Fibroblast of skin of scalp (primary cell): Measurements from ENCODE around the gene DPP10.
"Not testable (repeated sequence)": the region's sequence is repeated elsewhere in the genome, so short reads cannot be mapped to it uniquely, and the experiment has no call there.

Source experiments
- DNase-seq: peaks from one replicate; pipeline ENCODE4 v3.0.0-alpha.2; 2013

Gene DPP10

DNA sequence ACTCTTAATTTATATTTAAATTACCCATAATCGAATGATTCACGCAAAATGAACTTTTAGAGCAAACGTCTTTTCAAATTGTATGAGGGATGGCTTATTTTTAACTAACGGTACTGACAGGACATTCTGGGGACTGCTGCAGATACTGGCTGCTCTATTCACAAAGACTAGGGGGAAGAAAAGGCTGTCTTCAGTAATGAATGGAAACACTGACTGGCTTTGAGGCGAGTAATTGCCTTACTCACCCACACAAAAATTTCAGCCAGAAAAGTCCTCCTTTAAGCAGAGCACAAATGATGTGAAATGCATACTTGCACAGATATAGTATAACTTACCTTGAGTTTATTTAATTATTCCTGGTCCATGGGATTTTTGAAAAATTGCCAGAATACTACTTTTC, 852.6 kb downstream of the DPP10 start:
- no peak for DNase-seq

DNA sequence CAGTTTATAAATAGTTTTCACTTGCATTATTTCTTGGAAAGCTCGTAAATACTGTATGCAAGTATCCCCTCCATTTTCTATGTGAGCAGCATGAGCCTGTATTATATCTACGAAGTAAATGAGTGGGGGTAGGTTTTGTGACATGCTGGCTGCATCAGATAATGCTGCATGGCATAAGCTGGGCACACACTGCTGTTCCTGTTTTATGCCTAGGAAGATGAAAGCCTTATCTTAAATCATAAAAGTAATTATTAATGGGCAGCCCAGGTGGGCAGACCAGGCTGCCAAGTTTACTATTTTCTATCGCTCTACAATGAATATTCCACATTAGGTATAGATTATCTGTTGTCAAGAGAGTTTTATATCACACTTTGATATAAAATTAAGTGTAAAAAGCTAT, 854.6 kb downstream of the DPP10 start:
- DNase-seq, result no peak

DNA sequence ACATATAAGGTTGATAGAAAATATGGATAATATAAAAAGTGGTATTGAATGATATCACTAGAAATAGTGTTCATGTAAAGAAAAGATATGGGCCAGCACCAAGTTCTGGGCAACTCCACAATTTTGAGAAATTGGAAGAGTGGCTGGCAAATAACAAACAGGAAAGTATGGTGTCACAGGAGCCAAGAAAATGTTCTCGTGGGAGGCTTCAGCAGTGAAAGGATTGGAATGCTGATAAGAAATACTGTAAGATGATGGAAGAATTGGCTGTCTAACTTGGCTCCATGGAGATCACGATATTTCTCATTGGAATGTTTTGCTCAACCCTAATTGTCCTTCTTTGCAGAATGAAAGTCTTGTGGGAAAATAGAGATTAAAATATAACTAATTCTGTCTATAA, 856.8 kb downstream of the DPP10 start:
- no peak for DNase-seq

DNA sequence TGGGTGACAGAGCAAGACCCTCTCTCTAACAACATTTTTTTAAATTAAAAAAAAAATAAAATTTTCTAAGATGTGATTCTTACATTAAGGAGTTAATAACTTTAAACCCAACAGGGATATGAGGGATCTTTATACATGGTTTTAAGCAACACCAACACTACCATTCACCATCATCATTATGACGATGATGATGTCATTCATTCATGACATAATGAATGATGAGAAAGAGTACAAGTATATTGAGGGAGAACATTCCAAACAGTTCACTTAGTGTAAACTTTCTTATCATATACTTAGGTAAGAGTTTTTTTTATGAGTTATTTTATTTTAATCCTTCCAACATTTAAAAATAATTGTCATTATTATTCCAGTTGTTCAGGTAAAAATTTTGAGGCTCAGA, 863.3 kb downstream of the DPP10 start:
- no peak for DNase-seq

DNA sequence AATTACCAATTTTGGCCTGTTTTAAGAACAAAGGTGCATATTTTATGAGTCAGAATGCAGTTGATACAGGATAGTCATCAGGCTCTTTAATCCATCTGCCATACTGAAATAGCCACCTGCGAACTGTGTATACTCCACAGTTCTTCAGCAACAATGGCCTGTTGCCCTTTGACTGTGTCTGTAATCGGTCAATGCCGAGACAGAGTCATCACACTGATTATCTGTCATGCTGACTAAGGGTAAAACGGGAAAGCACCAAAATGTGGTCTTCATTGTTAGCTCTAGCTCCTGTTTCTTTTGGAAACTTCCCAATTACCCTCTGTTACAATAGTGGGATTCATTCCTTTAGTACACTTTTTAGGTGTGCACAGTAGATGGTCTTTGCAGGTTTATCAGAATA, 871.7 kb downstream of the DPP10 start:
- DNase-seq, result no peak

DNA sequence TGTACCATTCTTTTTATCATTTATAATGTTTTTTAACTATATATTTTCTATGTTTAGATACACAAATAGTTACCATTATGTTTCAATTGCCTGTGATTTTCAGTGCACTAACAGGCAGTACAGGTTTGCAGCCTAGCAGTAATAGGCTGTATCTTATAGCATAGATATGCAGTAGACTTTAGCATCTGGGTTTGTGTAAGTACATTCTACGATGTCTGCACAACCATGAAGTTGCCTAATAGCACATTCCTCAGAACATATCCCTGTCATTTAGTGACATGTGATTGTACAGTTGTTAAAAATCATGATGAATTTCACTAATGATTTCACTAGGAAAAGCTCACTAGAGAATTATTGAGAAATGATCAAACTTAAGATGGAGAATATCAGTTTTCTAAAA, 884.6 kb downstream of the DPP10 start:
- DNase-seq, result no peak

DNA sequence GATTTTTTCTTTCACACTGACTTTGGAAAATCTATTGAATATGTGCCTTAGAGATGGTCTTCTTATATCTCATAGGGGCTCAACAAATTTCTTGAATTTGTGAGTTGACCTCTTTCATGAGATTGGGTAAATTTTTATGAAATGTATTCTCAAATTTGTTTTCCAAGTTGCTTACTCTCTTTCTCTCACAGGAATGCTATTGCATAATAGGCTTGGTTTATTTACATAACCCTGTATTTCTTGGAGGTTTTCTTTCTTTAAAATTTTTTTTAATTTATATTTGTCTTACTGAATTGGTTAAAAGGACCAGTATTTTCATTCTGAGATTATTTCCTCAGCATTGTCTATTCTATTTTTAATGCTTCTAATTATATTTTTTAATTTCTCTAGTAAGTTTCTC, 917.1 kb downstream of the DPP10 start:
- DNase-seq, result no peak

DNA sequence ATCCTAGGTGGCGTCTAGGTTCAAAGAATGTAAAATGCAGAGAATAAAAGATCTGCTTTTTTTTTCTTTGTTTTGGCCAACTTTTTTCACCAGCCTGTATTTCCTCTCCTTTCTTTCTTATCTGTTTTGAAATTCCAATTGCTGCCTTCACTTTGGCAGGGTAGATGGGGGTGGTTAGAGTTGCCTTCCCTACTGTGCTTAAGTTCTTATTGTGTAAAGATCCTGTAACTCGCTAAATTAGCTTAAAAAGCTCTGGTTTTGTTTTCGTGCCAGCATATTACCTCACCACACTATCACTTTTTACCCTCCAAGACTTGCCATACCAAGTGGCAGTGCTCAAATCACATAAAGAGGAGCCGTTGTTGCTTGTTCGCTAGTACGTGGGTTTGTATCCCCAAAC, 921.7 kb downstream of the DPP10 start:
- DNase-seq, result no peak

DNA sequence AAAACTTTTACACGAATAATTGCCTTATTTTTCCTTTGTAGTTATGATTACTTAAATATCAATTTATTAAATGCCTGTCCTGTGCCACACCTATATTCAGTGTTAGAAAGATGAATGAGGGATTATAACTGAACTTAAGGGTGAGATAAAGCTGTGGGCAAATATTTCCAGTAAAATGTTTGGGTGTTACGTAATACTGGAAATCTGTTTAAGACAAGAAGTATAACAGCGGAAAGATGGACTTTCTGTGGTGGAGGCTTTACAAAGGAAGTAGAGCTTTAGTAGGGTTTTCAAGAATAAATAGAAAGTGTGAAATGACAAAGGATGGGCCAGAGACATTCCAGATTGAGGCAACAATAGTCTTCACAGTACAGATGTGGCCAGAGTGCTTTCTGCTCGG, 927.0 kb downstream of the DPP10 start:
- DNase-seq, result no peak

DNA sequence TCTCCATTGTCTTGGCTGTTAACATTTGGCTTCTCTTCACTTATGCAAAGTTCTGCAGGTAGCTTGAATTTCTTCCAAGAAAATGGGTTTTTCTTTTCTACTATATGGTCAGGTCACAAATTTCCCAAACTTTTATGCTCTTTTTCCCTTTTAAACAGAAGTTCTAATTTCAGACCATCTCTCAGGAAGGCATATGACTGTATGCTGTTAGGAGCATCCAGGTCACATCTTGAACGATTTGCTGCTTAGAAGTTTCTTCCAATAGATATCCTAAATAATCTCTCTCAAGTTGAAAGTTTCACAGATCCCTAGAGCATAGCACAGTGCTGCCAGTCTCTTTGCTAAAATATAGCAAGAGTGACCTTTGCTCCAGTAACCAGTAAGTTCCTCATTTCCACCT, 932.5 kb downstream of the DPP10 start:
- DNase-seq, result no peak

DNA sequence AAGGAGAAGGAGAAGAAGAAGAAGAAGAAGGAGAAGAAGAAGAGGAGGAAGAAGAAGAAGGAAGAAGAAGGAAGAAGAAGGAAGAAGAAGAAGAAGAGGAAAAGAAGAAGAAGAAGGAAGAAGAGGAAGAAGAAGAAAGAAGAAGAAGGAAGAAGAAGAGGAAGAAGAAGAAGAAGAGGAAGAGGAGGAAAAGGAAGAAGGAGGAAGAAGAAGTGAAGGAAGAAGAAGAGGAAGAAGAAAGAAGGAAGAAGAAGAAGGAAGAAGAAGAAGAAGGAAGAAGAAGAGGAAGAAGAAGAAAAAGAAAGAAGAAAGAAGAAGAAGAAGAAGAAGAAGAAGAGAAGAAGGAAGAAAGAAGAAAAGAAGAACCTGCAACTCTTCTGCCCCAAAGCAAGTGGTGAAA, 942.0 kb downstream of the DPP10 start:
- DNase-seq, result no peak

DNA sequence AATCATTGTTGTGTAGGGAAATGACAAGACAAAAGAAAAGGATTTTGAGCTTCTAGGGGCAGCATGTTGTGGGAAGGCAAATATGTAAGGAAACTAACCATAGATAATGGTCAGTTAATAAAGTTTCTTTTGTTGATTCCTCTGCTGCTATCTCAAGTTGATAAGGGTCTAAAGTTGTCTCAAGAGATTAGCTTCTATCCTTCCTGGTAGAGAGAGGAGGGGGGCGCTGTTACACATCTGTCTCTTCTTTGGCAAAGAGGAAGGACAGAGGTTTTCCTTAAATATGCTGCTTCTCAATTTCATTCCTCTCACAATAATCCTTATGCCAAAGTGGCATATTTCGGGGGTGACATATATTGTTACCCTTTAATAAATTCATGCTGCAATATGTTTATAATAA, 944.0 kb downstream of the DPP10 start:
- no peak for DNase-seq

DNA sequence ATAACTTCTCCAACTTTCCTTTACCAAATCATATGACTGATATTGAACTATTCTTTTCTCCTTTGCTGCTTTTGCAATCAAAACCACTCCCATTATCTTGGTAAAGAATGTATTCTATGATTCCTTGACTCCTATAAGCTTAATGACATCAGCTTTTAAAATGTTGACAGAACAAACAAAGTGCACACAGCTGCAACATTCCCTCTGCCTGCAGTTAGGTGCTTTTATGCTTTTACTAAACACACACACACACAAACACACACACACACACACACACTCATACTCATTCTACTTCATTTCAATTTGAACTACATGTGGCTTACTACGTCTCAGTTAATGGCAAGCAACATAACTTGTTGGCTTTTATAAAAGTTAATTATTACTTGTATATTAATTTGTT, 946.6 kb downstream of the DPP10 start:
- no peak for DNase-seq

DNA sequence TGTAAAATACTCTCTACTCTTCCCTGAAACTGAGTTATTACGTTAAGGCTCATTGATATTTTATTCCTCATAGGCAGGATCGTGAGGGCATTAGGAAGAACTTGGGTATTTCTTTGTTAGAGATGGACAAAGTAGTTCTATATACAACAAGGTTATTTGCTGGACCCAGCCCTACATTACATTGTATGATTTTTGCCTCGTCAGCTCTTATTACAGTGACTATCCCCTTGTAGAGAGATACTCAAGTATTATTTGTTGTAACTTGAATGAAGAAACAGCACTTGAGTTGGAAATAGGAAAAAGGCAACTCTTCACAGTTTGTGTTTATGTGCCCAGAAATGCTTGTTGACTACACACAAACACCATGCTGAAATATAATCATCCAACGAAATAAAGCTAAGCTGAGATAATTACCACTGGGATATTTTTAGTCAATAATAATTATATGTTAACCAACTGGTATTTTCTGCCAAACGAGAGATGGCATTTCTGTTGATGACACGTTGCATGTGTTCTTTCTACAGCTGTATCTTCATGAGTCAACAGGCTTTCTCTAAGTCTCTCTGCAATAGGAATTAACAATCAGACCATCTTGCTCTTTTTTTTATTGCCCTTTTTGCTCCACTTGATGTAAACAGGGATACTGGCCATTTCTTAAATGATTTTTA, 947.6 kb downstream of the DPP10 start:
- DNase-seq, result no peak

DNA sequence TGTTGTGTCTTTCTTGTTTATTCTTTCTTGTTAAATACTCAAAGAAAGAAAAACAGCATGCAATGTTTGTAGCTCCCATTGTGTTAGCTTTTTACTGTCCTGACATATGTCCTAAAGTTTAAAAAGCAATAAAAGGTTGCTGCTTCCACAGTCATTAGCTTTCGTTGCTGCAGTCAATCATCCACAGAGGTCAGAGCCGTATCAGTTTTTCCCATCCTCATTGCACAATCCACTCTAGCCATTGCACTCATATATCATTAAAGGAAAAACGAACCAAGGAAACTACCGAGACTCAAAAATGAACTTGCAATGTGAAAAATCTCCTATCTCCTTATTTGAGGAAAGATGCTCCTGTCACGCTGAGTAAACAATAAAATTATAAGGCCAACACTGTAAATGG, 954.1 kb downstream of the DPP10 start:
- DNase-seq, result no peak

DNA sequence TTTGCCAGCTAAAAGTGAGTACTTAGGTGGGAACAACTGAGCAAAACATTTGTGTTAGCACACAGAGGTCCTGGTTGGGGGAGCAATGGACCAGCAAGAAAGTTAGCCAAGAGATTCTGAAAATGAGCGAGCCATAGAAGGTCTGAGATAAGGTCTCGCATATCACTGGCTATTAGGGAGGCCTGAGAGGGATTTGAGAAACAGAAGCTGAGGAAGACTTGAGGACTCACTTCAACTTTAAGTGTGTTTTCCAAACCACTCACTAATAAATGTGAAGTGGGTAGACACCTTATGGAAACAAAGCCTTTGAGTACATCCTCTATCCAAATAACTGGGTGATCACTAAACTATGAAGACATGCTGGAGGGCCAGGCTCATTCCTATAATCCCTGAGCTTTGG, 958.5 kb downstream of the DPP10 start:
- DNase-seq, result no peak

DNA sequence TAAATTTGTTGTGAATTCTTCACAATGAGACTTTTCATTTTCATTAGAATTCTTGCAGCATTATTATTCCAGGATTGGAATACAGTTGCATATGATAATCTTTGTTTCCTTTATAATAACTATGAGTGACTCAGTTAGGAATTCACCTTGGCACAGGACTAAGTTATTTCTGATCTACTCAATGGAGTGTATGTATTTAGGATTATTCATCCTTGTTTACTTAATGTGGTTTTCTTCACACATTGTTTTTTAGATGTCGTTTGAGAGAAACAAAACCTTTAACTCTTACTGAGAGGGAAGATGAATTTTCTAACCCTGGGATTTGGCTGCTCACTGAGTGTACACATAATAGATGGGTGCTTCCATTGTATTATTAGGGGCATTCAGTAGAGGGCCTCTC, 970.1 kb downstream of the DPP10 start:
- no peak for DNase-seq

DNA sequence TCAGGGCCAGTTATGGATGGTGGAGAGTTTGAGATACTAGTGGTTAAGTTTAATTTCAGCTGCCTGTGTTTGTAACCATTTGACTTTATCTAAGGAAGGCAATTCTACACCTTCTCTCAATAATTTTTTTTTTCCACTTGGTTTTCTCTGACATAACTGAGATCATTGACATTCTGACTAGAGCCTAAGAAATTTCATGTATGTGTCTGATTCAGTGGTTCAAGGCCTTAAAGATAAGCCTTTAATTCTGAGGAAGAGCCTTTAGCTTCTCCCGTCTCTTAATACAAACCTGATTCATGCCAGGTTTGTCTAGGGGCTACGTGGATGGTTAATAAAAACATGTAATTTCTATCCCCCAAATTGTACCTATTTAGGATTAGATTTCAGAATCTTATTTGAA, 971.4 kb downstream of the DPP10 start:
- DNase-seq, result no peak

DNA sequence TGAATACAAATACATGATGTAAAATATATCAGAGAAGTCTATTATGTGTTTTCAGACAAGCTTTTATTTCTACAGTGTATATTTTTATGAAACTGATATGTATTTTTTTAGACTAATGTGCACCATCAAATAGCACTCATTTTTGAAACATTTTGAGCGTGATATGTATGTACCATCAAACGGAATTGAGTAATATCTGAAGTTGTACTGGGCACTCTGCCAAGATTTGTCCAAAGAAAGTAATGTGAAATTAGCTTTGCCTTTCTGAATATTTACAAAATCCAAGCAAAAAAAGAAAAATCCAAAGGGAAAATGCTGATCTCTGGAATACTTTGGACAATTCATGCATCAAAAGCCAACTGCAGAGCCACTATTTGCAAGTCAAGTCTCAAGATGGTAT, 972.0 kb downstream of the DPP10 start:
- no peak for DNase-seq

DNA sequence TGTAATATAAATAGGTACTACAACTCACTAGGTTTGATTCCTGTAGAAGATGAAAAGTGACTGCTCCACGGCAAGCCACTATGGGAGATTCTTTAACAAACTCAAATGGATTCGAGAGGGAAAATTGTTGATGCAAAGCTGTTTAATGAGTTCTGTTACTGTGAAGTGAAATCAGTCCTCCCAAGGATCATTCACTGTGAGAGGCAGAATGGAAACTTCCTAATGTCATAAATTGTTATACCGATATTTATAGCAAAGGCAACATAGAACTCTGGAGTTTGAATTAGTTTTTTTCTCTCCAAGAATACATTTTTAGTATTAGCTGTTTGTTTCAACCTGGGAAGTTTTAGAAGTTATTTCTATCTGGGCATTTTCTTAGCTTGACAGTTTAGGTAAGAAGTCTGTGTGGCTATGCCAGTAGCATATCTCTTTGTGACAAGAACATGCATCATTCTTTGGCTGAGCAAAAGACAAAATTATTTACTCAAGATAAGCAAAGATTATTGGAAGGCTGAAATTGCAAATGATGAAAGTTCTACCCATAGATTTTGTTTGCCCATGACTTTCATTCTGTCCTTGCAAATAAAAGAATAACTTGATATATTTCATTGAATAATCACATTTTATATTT, 979.7 kb downstream of the DPP10 start:
- no peak for DNase-seq

DNA sequence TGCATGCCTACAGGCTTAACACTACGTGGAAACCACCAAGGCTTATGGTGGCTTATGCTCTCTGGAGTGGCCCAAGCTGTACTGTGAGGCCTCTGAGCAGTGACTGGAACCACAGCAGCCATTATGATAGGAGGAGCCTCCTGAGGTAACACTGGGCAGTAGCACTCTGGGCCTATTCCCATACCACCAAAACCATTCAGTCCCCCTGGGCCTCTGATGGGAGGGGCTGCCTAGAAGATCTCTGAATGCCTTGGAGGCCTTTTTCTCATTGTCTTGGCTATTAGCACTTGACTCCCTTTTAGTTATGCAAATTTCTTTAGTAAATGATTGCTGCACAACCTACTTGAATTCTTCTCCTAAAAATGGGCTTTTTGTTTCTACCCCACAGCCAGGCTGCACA, 985.0 kb downstream of the DPP10 start:
- DNase-seq, result no peak

DNA sequence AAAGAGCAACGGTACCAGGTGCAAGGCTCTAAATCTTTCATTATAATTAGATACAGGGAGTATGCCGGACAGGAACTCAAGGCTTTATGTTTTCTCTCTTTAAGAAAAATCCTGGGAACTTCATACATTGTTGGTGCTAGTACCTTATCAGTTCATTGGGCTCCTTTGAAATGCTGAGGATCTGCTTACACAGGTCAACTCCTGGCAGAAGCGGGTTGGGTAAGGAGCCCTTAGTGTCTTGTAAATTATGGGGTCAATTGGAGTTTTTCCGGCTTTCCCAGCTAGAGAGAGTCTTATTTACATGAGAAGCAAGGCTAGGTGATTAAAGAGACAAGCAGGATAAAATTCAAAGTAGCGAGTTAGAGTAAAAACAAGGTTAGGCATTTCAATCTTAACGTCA, 998.3 kb downstream of the DPP10 start:
- not testable (repeated sequence) for DNase-seq

DNA sequence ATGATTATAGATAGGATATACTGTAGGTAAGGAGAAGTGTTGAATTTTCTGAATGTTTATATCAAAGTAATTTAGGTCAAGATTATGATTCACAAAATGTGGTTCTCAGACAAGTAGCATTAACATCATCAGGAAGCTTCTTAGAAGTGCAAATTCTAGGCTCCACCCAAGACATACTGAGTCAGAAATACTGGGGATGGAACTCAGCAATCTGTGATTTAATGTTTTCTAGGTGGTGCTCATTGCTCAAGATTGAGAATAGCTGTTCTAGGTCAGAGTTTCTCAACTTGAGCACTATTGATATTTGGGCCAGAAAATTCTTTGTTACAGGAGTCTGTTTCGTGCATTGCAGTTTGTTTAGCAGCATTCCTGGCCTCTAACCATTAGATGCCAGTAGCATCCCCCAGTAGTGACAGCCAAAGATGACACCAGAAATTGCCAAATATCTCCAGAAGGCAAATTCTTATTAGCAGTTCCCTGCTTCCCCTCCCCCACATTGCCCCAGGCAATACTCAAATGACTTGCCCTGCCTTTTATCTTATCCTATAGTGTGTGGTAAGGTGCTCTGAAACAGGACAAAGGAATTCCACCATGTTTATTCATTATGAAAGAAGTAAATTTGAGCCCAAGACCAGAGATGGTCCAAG, 1001.2 kb downstream of the DPP10 start:
- no peak for DNase-seq

DNA sequence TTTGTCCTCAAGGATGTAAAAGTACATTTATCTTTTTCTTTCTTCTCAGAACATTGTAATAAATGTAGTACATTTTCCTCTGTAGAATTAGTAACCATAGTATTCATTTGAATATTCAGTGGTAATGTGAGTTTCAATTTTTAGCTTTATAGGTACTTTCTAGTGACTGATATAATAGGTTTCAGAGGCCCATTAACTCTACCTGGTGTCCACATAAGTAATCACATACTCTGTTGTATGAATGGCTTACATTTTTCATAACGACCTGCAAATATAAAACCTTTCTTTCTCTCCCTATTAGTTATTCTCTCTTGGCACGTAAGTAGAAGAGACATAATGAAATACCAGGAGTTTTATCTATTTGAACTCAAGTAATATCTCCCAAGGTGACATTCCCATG, 1017.6 kb downstream of the DPP10 start:
- DNase-seq, result no peak

DNA sequence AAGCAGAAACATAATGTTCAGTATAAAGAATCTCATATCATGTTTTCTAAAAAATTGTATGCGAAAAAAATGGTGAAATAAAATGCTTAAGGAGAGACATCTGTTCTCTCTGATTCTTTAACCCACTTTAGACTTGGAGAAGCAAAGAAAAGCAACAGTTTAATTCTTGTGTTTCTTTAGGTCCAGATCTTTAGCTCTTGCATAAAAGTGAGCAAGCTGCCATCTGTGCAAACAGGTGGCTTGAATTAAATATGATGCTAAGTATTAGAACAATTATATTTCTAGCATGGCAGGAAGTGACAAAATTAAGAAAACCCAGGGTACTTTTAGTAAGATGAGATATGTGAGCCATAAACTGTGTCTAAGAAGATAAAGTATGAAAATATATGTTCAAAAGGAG, 1038.3 kb downstream of the DPP10 start:
- no peak for DNase-seq
